WI38 (cell line): Measurements from ENCODE around the gene CCL15.
"Not testable (repeated sequence)": the region's sequence is repeated elsewhere in the genome, so short reads cannot be mapped to it uniquely, and the experiment has no call there.

Experiments
- H3K4me3 ChIP-seq: 2 replicates; pipeline ENCODE4 v1.5.1; 2011; ENCODE audit warnings: low read depth, mild to moderate bottlenecking, control low read depth, low read length
- CTCF ChIP-seq: IDR thresholded peaks from 2 replicates; pipeline ENCODE4 v1.5.1; 2012; ENCODE audit warnings: low read depth, mild to moderate bottlenecking, control low read depth, low read length

Gene CCL15

GRCh38 chr17:36008998-36009665, 7.8 kb upstream of the CCL15 start:
- TF ChIP-seq CTCF: peak; percentile 68

GRCh38 chr17:36004594-36005108, 3.3 kb upstream of the CCL15 start:
- TF ChIP-seq CTCF: no peak

More at GRCh38 chr17:36008998-36009665, 7.8 kb upstream of the CCL15 start:
- no peak overlapping the region for H3K4me3 ChIP-seq

GRCh38 chr17:36002631-36003030, 1.3 kb upstream of the CCL15 start:
- no peak overlapping the region for H3K4me3 ChIP-seq
- no peak for TF ChIP-seq CTCF

More at GRCh38 chr17:36004594-36005108, 3.3 kb upstream of the CCL15 start:
- no peak overlapping the region for H3K4me3 ChIP-seq

- no peak for TF ChIP-seq CTCF
- H3K4me3 ChIP-seq: no peak overlapping the region
Observed at GRCh38 chr17:36001862-36002603, 680 bp upstream of the CCL15 start.

- TF ChIP-seq CTCF: no peak
- H3K4me3 ChIP-seq: no peak overlapping the region
Observed at GRCh38 chr17:36000732-36001109, 632 bp downstream of the CCL15 start.

GRCh38 chr17:35998756-35999155, 2.6 kb downstream of the CCL15 start:
- no peak overlapping the region for H3K4me3 ChIP-seq
- TF ChIP-seq CTCF: no peak

- TF ChIP-seq CTCF: no peak
- no peak overlapping the region for H3K4me3 ChIP-seq
Observed at GRCh38 chr17:35998018-35998545, 3.3 kb downstream of the CCL15 start.

- H3K4me3 ChIP-seq: not testable (repeated sequence)
Observed at GRCh38 chr17:35995346-35995745, 6.0 kb downstream of the CCL15 start.
